Trophoblast cell (in vitro differentiated cells and primary cell): ENCODE measurements around the gene KCNH3.

Experiments
- DNase-seq, 2 donors: peaks; one replicate each; pipeline ENCODE4 v3.0.0-alpha.2; 2016
- H2AFZ ChIP-seq: 2 replicates; pipeline ENCODE4 v1.6.1; 2013; ENCODE audit warnings: low read length, moderate library complexity, mild to moderate bottlenecking; ENCODE audit not compliant: insufficient read depth, poor library complexity
- H2AK5ac ChIP-seq: 2 replicates; pipeline ENCODE4 v1.6.1; 2013; ENCODE audit warnings: mild to moderate bottlenecking, low read length
- H2BK120ac ChIP-seq: 2 replicates; pipeline ENCODE4 v1.6.1; 2013; ENCODE audit warnings: low read length, mild to moderate bottlenecking, moderate library complexity; ENCODE audit not compliant: insufficient read depth, poor library complexity
- H2BK12ac ChIP-seq: 2 replicates; pipeline ENCODE4 v1.6.1; 2013; ENCODE audit warnings: mild to moderate bottlenecking, low read length, moderate library complexity
- H2BK5ac ChIP-seq: 2 replicates; pipeline ENCODE4 v1.6.1; 2013; ENCODE audit warnings: low read length, low read depth, moderate library complexity, mild to moderate bottlenecking; ENCODE audit not compliant: poor library complexity
- H3K14ac ChIP-seq: 2 replicates; pipeline ENCODE4 v1.6.1; 2013; ENCODE audit warnings: mild to moderate bottlenecking, low read length
- H3K18ac ChIP-seq: 2 replicates; pipeline ENCODE4 v1.6.1; 2013; ENCODE audit warnings: mild to moderate bottlenecking, low read length
- H3K23ac ChIP-seq: 2 replicates; pipeline ENCODE4 v1.6.1; 2013; ENCODE audit warnings: low read length
- H3K27ac ChIP-seq: 2 replicates; pipeline ENCODE4 v1.5.1; 2013; ENCODE audit warnings: low read depth, mild to moderate bottlenecking, inconsistent platforms, low read length, moderate library complexity
- H3K27me3 ChIP-seq: 2 replicates; pipeline ENCODE4 v1.6.1; 2013; ENCODE audit warnings: inconsistent platforms, mild to moderate bottlenecking, low read length, moderate library complexity; ENCODE audit not compliant: insufficient read depth
- H3K36me3 ChIP-seq, 2 experiments: 1 replicate in 1 of 2; 2 replicates in 1 of 2; pipeline ENCODE4 v1.6.1; 2013; ENCODE audit warnings: low read length in 2 of 2, mild to moderate bottlenecking in 2 of 2, moderate library complexity in 1 of 2; ENCODE audit not compliant: insufficient read depth in 2 of 2, control insufficient read depth in 1 of 2
- H3K4ac ChIP-seq: 2 replicates; pipeline ENCODE4 v1.6.1; 2013; ENCODE audit warnings: low read depth, mild to moderate bottlenecking, low read length, moderate library complexity
- H3K4me1 ChIP-seq, 2 experiments: 1 replicate in 1 of 2; 2 replicates in 1 of 2; pipeline ENCODE4 v1.6.1; 2013; ENCODE audit warnings: low read length in 2 of 2, mild to moderate bottlenecking in 2 of 2, moderate library complexity in 1 of 2; ENCODE audit not compliant: insufficient read depth in 2 of 2, control insufficient read depth in 1 of 2
- H3K4me2 ChIP-seq: 2 replicates; pipeline ENCODE4 v1.6.1; 2013; ENCODE audit warnings: inconsistent platforms, mild to moderate bottlenecking, low read length, moderate library complexity
- H3K4me3 ChIP-seq: 2 replicates; pipeline ENCODE4 v1.5.1; 2013; ENCODE audit warnings: mild to moderate bottlenecking, low read depth, low read length, inconsistent platforms
- H3K79me1 ChIP-seq: one replicate; pipeline ENCODE4 v1.6.1; 2013; ENCODE audit warnings: low read length
- H3K79me2 ChIP-seq: 2 replicates; pipeline ENCODE4 v1.6.1; 2013; ENCODE audit warnings: low read length, mild to moderate bottlenecking; ENCODE audit not compliant: control insufficient read depth, insufficient read depth, poor library complexity
- H3K9ac ChIP-seq: 2 replicates; pipeline ENCODE4 v1.6.1; 2013; ENCODE audit warnings: mild to moderate bottlenecking, low read length
- H3K9me3 ChIP-seq: 2 replicates; pipeline ENCODE4 v1.6.1; 2013; ENCODE audit warnings: low read depth, mild to moderate bottlenecking, control low read depth, inconsistent platforms, low read length; ENCODE audit not compliant: insufficient read depth
- H4K12ac ChIP-seq: 2 replicates; pipeline ENCODE4 v1.6.1; 2013; ENCODE audit warnings: low read depth, mild to moderate bottlenecking, low read length, moderate library complexity
- H4K8ac ChIP-seq: 2 replicates; pipeline ENCODE4 v1.6.1; 2013; ENCODE audit warnings: low read depth, mild to moderate bottlenecking, low read length, moderate library complexity
- H4K91ac ChIP-seq: one replicate; pipeline ENCODE4 v1.6.1; 2013; ENCODE audit warnings: low read depth, mild to moderate bottlenecking, low read length, moderate library complexity
- WGBS: extraction: QIAGEN DNeasy Blood & Tissue Kit; methylation state at CpG from one replicate; pipeline ENCODE4 v1.1.7; 2013; ENCODE audit warnings: missing lambda C conversion rate; ENCODE audit not compliant: insufficient read length, insufficient coverage; ENCODE audit errors: extremely low coverage; 5-methylcytosine and 5-hydroxymethylcytosine counted together

KCNH3 gene

DNA sequence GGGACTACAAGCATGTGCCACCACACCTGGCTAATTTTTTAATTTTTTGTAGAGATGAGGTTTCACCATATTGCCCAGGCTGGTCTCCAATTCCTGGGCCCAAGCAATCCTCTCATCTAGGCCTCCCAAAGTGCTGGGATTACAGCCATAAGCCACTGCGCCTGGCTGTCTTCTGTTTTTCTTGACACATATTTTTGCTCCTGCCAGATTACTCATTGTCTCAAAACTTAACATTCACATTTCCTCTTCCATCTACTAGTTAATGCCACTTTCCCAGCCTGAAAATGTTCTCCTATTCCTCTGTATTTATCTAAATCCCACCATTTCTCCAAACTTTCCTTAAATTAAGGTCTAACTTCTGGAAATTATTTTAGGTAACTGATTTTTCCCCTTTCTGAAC lies 36.2 kb upstream of the KCNH3 start:
- Histone ChIP-seq H3K4ac (no peak overlapping the region), H3K14ac (no peak overlapping the region), H4K91ac (no peak overlapping the region), H3K79me1 (no peaks in the 10 kb centered on the region), H3K23ac (no peak overlapping the region), H3K4me3 (no peak overlapping the region), H2BK5ac (no peak overlapping the region), H4K12ac (no peak overlapping the region), H3K36me3 (peaks cover 9 to 10% of the 10 kb centered on the region in 2 experiments), H3K4me1 (peaks cover 0 to 4% of the 10 kb centered on the region in 2 experiments), H3K18ac (no peak overlapping the region), H3K27me3 (no peaks in the 10 kb centered on the region), H2BK120ac (no peak overlapping the region), H3K4me2 (no peak overlapping the region), H2BK12ac (no peak overlapping the region), H2AK5ac (no peak overlapping the region), H3K27ac (no peak overlapping the region), H3K9me3 (no peaks in the 10 kb centered on the region), H2AFZ (no peak overlapping the region), H3K79me2 (no peaks in the 10 kb centered on the region), H4K8ac (no peak overlapping the region), H3K9ac (no peak overlapping the region)
- WGBS = no CpG with 5 or more reads among the region's 1 CpG
- DNase-seq = no peak

DNA sequence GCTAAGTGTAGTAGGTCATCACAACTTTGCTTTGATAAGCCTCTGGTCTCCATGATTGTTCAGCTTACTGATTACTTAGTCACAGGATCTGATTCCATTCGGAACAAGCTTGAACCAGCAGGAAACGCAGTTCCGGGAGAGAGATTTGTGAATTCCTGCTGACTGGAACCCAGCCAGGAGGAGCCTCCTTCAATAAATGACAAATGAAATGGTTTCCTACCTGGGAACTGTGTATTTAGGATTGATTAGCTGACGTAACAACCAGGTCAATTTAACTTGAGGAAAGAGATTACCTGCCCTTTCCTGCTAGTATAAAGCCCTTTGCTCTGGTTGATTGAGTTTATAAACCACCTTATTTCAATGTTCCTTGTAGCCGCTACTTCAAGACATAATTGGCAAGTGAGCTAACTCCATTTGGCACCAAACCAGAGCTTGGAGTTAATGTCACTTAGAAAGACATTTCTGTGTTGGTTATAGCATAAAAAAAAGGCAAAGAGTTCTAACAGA lies 35.1 kb upstream of the KCNH3 start:
- no peak overlapping the region for H2BK5ac ChIP-seq
- H3K27me3 ChIP-seq = no peaks in the 10 kb centered on the region
- H3K18ac ChIP-seq = no peak overlapping the region
- no peak for DNase-seq
- H3K27ac ChIP-seq = no peak overlapping the region
- H3K9ac ChIP-seq = no peak overlapping the region
- no peaks in the 10 kb centered on the region for H3K79me1 ChIP-seq
- H2BK12ac ChIP-seq = no peak overlapping the region
- no CpG with 5 or more reads among the region's 5 CpGs for WGBS
- no peak overlapping the region for H3K23ac ChIP-seq
- H3K9me3 ChIP-seq = no peaks in the 10 kb centered on the region
- no peak overlapping the region for H2AFZ ChIP-seq
- H2AK5ac ChIP-seq = no peak overlapping the region
- no peak overlapping the region for H2BK120ac ChIP-seq
- peaks cover 0 to 4% of the 10 kb centered on the region in 2 experiments for H3K4me1 ChIP-seq
- H4K8ac ChIP-seq = no peak overlapping the region
- no peak overlapping the region for H4K91ac ChIP-seq
- H3K36me3 ChIP-seq = peaks cover 9 to 11% of the 10 kb centered on the region in 2 experiments
- no peak overlapping the region for H3K4me3 ChIP-seq
- no peak overlapping the region for H3K4ac ChIP-seq
- no peaks in the 10 kb centered on the region for H3K79me2 ChIP-seq
- H4K12ac ChIP-seq = no peak overlapping the region
- no peak overlapping the region for H3K4me2 ChIP-seq
- no peak overlapping the region for H3K14ac ChIP-seq

DNA sequence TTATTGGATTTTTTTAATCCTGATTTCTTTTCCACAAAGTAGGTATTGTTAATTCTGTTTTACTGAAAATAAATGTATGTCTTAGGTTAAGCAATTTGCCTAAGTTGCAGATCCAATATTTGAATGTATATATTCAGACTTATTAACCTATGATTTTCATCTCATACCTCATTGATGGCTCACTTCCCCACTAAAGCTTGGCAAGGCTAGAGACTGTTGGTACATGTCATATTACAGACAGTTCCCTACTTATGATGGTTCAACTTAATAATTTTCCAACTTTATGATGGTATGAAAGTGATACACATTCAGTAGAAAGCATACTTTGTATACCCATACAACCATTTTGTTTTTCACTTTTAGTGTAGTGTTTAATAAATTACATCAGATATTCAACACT lies 33.2 kb upstream of the KCNH3 start:
- Histone ChIP-seq H3K4me2 (no peak overlapping the region), H2BK12ac (no peak overlapping the region), H3K4ac (no peak overlapping the region), H3K9me3 (no peaks in the 10 kb centered on the region), H3K4me3 (no peak overlapping the region), H3K9ac (no peak overlapping the region), H3K27ac (no peak overlapping the region), H2AFZ (no peak overlapping the region), H3K14ac (no peak overlapping the region), H3K36me3 (peaks cover 7 to 10% of the 10 kb centered on the region in 2 experiments), H2BK5ac (no peak overlapping the region), H3K79me2 (no peaks in the 10 kb centered on the region), H3K27me3 (no peaks in the 10 kb centered on the region), H4K8ac (no peak overlapping the region), H3K18ac (no peak overlapping the region), H3K79me1 (no peaks in the 10 kb centered on the region), H2BK120ac (no peak overlapping the region), H3K4me1 (peaks cover 0 to 4% of the 10 kb centered on the region in 2 experiments), H2AK5ac (no peak overlapping the region), H4K12ac (no peak overlapping the region), H3K23ac (no peak overlapping the region), H4K91ac (no peak overlapping the region)
- DNase-seq = no peak

DNA sequence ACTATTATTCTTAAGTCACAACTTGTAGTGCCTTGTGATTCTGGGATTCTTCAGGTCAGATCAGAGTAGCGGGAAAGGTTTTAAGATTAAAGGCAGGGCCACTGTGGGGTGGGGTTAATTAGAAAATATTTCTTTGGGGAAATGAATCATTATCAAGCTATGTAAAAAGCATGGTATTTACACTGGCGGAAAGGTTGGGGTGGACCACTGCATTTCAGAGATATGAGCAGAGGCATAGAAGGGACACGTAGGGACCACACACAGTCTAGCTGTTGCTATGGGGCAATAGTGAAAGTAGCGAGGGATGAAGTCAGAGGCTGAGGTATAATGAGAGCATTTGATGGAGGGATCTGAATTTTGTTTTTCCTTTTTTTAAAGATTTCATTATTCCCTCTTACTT lies 31.7 kb upstream of the KCNH3 start:
- H3K79me2 ChIP-seq = no peaks in the 10 kb centered on the region
- peaks cover 7% of the 10 kb centered on the region in 2 experiments for H3K36me3 ChIP-seq
- H2BK12ac ChIP-seq = no peak overlapping the region
- no peaks in the 10 kb centered on the region for H3K79me1 ChIP-seq
- no peak overlapping the region for H3K4me3 ChIP-seq
- no peak overlapping the region for H3K4ac ChIP-seq
- H3K9me3 ChIP-seq = no peaks in the 10 kb centered on the region
- H2BK5ac ChIP-seq = no peak overlapping the region
- WGBS = no CpG with 5 or more reads among the region's 4 CpGs
- H3K23ac ChIP-seq = no peak overlapping the region
- no peak overlapping the region for H3K14ac ChIP-seq
- no peak overlapping the region for H3K18ac ChIP-seq
- H3K4me1 ChIP-seq = peaks cover 0 to 4% of the 10 kb centered on the region in 2 experiments
- H3K27ac ChIP-seq = no peak overlapping the region
- no peaks in the 10 kb centered on the region for H3K27me3 ChIP-seq
- H4K12ac ChIP-seq = no peak overlapping the region
- H3K9ac ChIP-seq = no peak overlapping the region
- no peak overlapping the region for H2AFZ ChIP-seq
- no peak overlapping the region for H2AK5ac ChIP-seq
- no peak overlapping the region for H3K4me2 ChIP-seq
- no peak overlapping the region for H2BK120ac ChIP-seq
- no peak overlapping the region for H4K8ac ChIP-seq
- no peak overlapping the region for H4K91ac ChIP-seq
- peak in 1 of 2 donors; percentile 9 for DNase-seq
